Progenitor cell of endocrine pancreas (in vitro differentiated cells): Measurements from ENCODE around the gene RNF208. TPM values are rescaled to one million over a fixed set of nuclear protein-coding genes. Genes with fewer than 3 reads are reported as not detected.
"Not testable (repeated sequence)": the region's sequence is repeated elsewhere in the genome, so short reads cannot be mapped to it uniquely, and the experiment has no call there.

Experiments
- DNase-seq: peaks from one replicate; pipeline ENCODE4 v3.0.0; 2021; ENCODE audit warnings: low spot score; ENCODE audit not compliant: unreplicated experiment
- H3K27ac Mint-ChIP-seq: 2 replicates; pipeline ENCODE4 v1.8.0; 2021; ENCODE audit warnings: mild to moderate bottlenecking, moderate library complexity, mixed read lengths
- H3K27me3 Mint-ChIP-seq: 2 replicates; pipeline ENCODE4 v1.8.0; 2021; ENCODE audit warnings: mixed read lengths
- H3K36me3 Mint-ChIP-seq: 2 replicates; pipeline ENCODE4 v1.8.0; 2022; ENCODE audit warnings: mixed read lengths; ENCODE audit not compliant: insufficient read depth
- H3K4me1 Mint-ChIP-seq: 2 replicates; pipeline ENCODE4 v1.8.0; 2021; ENCODE audit warnings: low read depth, mixed read lengths
- H3K4me3 Mint-ChIP-seq: 2 replicates; pipeline ENCODE4 v1.8.0; 2021; ENCODE audit warnings: low read depth, mild to moderate bottlenecking, moderate library complexity, mixed read lengths
- H3K9me3 Mint-ChIP-seq: 2 replicates; pipeline ENCODE4 v1.8.0; 2021; ENCODE audit warnings: low read depth, mixed read lengths
- CTCF ChIP-seq: fragments of 200-600 bp; sonication (generic); IDR thresholded peaks from one replicate; pipeline ENCODE4 v1.5.0; 2021; ENCODE audit warnings: antibody characterized with exemption, mild to moderate bottlenecking; ENCODE audit not compliant: unreplicated experiment
- total RNA-seq: library from RNA; stranded (reverse); gene quantifications from 2 replicates; pipeline ENCODE4 v1.2.1, GENCODE V29; 2021

The RNF208 gene
- total RNA-seq, 1 donor from 2014 or later: 25.7 TPM

- H3K27ac Mint-ChIP-seq: peak overlapping the region; percentile 89
- no peak for TF ChIP-seq CTCF
- peaks cover 20% of the 10 kb centered on the region for H3K4me1 Mint-ChIP-seq
- H3K4me3 Mint-ChIP-seq: peak overlapping the region; percentile 85
- no peaks in the 10 kb centered on the region for H3K9me3 Mint-ChIP-seq
- no peak for DNase-seq
- peaks cover 10% of the 10 kb centered on the region for H3K36me3 Mint-ChIP-seq
- peaks cover 5% of the 10 kb centered on the region for H3K27me3 Mint-ChIP-seq
Observed at GRCh38 chr9:137242269-137243203, 20.5 kb upstream of the RNF208 start.

- no peak for TF ChIP-seq CTCF
- no peaks in the 10 kb centered on the region for H3K9me3 Mint-ChIP-seq
- peaks cover 5% of the 10 kb centered on the region for H3K27me3 Mint-ChIP-seq
- DNase-seq: no peak
- H3K27ac Mint-ChIP-seq: peak overlapping the region; percentile 89
- peak overlapping the region; percentile 85 for H3K4me3 Mint-ChIP-seq
- peaks cover 22% of the 10 kb centered on the region for H3K4me1 Mint-ChIP-seq
- peaks cover 10% of the 10 kb centered on the region for H3K36me3 Mint-ChIP-seq
Observed at GRCh38 chr9:137241490-137242268, 19.6 kb upstream of the RNF208 start.

GRCh38 chr9:137240841-137241489 is 18.9 kb upstream of the RNF208 start, which contains the start of gene TUBB4B:
TSS of gene TUBB4B (plus strand) at chr9:137241287. CDS start at chr9:137241361, 74 bp downstream.
- no peaks in the 10 kb centered on the region for H3K9me3 Mint-ChIP-seq
- peak within 1 kb of the TSS; percentile 98 for H3K27ac Mint-ChIP-seq
- DNase-seq: peak; percentile 95
- H3K27me3 Mint-ChIP-seq: peaks cover 5% of the 10 kb centered on the region
- H3K4me3 Mint-ChIP-seq: peak within 1 kb of the TSS; percentile 85
- no peak for TF ChIP-seq CTCF
- H3K4me1 Mint-ChIP-seq: peaks cover 24% of the 10 kb centered on the region
- H3K36me3 Mint-ChIP-seq: peaks cover 10% of the 10 kb centered on the region

DNA sequence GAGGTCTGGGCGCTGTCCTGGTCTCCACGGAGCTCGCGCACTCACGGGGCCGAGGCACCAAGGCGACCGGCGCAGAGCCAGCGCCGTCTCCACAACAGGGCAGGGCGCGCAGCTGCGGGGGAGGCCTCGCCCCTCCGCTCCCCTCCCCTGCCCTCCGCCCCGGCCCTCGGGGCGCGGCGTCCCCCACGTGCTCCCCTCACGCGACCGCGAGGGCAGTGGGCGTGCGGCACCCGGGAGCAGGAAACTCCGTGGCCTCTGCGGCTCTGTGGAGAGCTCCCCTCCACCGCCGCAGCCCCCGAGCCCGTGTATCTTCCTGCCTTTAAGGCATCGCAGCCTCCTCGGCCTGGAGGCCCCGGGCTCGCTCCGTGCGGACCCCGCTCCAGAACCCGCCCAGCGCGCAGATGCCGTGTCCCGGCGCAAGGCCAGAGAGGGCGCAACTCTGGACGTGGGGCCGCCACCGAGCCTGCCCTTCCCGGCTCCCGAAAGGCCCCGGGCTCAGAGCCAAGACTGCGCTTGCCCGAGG is 18.3 kb upstream of the RNF208 start:
- Mint-ChIP-seq H3K27ac (peak overlapping the region; percentile 92), H3K27me3 (peaks cover 2% of the 10 kb centered on the region), H3K36me3 (peaks cover 10% of the 10 kb centered on the region), H3K9me3 (no peaks in the 10 kb centered on the region), H3K4me1 (peaks cover 25% of the 10 kb centered on the region), H3K4me3 (peak overlapping the region; percentile 74)
- DNase-seq: no peak
- peak; percentile 22 for TF ChIP-seq CTCF

DNA sequence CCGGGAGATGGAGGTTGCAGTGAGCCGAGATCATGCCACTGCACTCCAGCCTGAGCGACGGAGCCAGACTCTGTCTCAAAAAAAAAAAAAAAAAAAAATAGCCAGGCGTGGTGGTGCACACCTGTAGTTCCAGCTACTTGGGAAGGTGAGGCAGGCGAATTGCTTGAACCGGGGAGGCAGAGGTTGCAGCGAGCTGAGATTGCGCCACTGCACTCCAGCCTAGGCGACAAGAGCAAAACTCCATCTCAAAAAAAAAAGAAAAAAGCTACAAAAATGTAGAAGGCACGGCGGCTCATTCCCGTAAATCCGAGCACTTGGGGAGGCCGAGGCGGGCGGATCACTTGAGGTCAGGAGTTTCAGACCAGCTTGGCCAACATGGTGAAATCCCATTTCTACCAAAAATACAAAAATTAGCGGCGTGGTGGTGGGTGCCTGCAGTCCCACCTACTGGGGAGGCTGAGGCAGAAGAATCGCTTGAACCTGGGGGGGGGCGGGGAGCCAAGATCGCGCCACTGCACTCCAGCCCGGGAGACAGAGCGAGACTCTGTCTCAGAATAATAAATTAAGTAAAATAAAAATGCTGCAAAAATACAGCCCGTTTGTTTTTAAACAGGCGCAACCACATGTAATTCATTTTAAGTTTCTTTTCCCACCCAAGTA is 17.6 kb upstream of the RNF208 start:
- peak overlapping the region; percentile 74 for H3K4me3 Mint-ChIP-seq
- H3K27me3 Mint-ChIP-seq, DNase-seq, H3K36me3 Mint-ChIP-seq, H3K9me3 Mint-ChIP-seq: not testable (repeated sequence)
- H3K27ac Mint-ChIP-seq: peak overlapping the region; percentile 92
- peaks cover 29% of the 10 kb centered on the region for H3K4me1 Mint-ChIP-seq
